ENCODE measurements around the gene NDUFAF7. TPM values are rescaled to one million over a fixed set of nuclear protein-coding genes. Genes with fewer than 3 reads are reported as not detected.
A peak's percentile ranks its signal among the peaks of the same experiment; 100 is the strongest.
"Not testable (repeated sequence)": the region's sequence is repeated elsewhere in the genome, so short reads cannot be mapped to it uniquely, and the experiment has no call there.

NDUFAF7 gene
- polyA plus RNA-seq, 1 donor from 2014 or later = 10.9 TPM

DNA sequence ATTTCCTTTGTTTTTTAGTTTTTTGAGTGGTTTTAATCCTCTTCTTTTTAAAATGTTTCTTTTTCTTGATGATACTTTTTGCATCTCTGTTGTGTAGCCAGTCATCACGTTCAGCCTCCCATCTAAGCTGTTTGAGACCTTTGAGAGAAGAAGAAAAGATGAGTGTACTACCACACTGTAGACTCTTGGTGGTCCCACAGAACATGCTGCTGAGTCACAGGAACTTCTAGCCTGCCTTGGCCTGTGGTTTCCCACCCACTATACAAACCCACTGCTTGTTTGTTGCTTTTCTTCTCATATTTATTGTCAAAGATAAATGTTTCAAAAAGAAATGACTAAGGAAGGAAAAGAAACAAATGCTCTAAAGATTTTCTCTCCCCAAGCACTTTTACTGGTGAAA is 29.7 kb upstream of the NDUFAF7 start:
- no peak overlapping the region for H3K27ac Mint-ChIP-seq
- H3K27me3 Mint-ChIP-seq = no peaks in the 10 kb centered on the region
- H3K4me3 Mint-ChIP-seq = no peak overlapping the region
- H3K9me3 Mint-ChIP-seq = peaks cover 4 to 5% (median 4%) of the 10 kb centered on the region in 3 donors
- peaks cover 19% of the 10 kb centered on the region for H3K36me3 Mint-ChIP-seq
- peaks cover 13 to 23% (median 14%) of the 10 kb centered on the region in 3 donors for H3K4me1 Mint-ChIP-seq

DNA sequence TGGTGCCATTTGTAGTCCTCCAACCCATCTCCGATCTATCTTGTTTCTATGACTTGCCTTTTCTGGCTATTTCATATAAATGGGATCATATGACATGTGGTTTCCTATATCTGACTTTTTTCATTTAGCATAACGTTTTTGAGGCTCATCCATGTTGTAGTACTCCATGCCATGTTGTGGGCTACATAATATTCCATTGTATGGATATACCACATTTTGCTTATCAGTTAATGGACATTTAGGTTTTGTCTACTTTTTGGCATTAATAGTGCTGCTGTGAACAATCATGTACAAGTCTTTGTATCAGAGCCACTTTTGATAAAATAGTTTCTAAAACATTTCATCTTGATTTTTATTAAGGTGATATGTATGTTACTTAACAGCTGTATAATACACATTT is 27.8 kb upstream of the NDUFAF7 start:
- no peaks in the 10 kb centered on the region for H3K27me3 Mint-ChIP-seq
- H3K4me1 Mint-ChIP-seq = peaks cover 8 to 24% (median 10%) of the 10 kb centered on the region in 3 donors
- H3K36me3 Mint-ChIP-seq = peaks cover 37% of the 10 kb centered on the region
- H3K9me3 Mint-ChIP-seq = peaks cover 7 to 14% (median 8%) of the 10 kb centered on the region in 3 donors
- peak overlapping the region in 1 of 3 donors; percentile 51 for H3K27ac Mint-ChIP-seq
- no peak overlapping the region for H3K4me3 Mint-ChIP-seq

DNA sequence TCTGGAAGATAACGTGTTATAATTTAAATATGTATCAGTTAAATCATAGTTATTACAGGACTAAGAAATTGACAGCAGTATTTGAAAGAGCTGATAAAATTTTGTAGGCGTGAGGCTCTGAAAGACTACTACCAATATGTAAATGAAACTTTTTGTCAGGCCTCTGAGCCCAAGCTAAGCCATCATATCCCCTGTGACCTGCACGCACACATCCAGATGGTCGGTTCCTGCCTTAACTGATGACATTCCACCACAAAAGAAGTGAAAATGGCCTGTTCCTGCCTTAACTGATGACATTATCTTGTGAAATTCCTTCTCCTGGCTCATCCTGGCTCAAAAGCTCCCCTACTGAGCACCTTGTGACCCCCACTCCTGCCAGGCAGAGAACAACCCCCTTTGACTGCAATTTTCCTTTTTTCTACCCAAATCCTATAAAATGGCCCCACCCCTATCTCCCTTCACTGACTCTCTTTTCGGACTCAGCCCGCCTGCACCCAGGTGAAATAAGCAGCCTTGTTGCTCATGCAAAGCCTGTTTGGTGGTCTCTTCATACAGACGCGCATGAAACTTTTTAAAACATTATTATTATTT is 26.3 kb upstream of the NDUFAF7 start:
- not testable (repeated sequence) for H3K4me3 Mint-ChIP-seq, H3K27ac Mint-ChIP-seq, H3K27me3 Mint-ChIP-seq
- H3K9me3 Mint-ChIP-seq = peaks cover 8 to 14% (median 9%) of the 10 kb centered on the region in 3 donors
- peaks cover 49% of the 10 kb centered on the region for H3K36me3 Mint-ChIP-seq
- H3K4me1 Mint-ChIP-seq = peaks cover 0 to 17% (median 4%) of the 10 kb centered on the region in 3 donors

DNA sequence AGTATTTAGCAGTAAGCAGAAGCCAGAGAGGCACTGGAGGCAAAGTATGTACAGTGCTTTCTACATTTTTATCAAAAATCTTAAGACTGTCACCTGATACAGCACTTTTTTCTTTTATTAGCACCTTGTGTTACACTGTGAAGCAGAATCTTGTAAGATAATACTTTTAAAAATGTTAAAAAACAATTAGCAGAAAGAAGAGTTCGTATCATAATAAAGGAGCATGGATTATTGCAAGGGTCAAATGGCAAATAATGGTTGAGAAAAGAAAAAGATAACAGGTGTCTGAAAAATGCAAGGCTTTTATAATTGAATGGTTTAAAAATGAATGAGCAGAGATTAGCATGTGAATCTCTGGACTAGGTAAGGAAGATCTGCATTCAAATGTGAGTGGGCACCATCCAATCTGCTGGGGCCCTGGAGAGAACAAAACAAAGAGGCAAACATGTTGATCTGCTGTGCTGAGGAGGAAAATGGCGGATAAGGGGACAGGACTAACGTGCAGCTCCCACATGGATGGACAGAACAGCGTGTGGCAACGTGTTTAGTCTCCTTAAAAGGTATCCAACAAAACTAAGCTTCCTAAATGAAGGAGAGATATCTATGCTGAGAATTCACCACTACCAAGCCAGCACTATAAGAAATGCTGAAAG is 25.6 kb upstream of the NDUFAF7 start:
- Mint-ChIP-seq H3K27ac (no peak overlapping the region), H3K4me1 (peaks cover 0 to 15% (median 4%) of the 10 kb centered on the region in 3 donors), H3K36me3 (peaks cover 51% of the 10 kb centered on the region), H3K4me3 (peak overlapping the region in 1 of 4 donors; percentile 72), H3K9me3 (peaks cover 8 to 14% (median 9%) of the 10 kb centered on the region in 3 donors), H3K27me3 (no peaks in the 10 kb centered on the region)

DNA sequence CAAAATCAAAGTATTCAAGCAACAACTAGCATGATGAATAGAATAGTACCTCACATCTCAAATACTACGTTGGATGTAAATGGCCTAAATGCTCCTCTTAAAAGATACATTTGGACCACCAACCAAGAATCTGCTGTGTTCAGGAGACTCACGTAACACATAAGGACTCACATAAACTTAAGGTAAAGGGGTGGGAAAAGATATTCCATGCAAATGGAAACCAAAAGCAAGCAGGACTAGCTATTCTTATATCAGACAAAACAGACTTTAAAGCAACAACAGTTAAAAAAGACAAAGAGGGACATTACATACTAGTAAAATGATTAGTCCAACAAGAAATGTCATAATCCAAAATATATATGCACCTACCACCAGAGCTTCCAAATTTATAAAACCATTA is 24.7 kb upstream of the NDUFAF7 start:
- H3K27ac Mint-ChIP-seq, H3K27me3 Mint-ChIP-seq, H3K4me3 Mint-ChIP-seq: not testable (repeated sequence)
- peaks cover 8 to 14% (median 9%) of the 10 kb centered on the region in 3 donors for H3K9me3 Mint-ChIP-seq
- H3K36me3 Mint-ChIP-seq = peaks cover 51% of the 10 kb centered on the region
- H3K4me1 Mint-ChIP-seq = peaks cover 0 to 11% (median 5%) of the 10 kb centered on the region in 3 donors

DNA sequence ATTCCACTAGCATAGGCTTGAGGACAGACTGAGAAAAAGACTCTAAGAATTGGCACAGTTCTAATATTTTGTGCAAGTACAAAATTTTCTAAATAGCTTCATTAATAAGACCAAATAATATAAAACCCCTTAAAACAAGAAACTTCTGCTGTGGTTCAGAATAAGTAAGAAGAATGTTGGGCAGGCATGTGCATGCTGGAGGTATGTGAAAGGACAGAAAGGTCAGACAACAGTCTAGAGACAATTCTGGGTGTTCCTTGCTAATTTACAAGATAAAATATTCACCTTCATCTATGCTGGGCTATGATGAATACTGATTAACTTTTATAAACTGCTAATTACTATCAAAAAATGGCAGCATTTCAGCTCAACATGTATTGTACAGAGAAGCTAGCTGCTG is 20.2 kb upstream of the NDUFAF7 start:
- Mint-ChIP-seq H3K9me3 (peaks cover 5 to 9% (median 5%) of the 10 kb centered on the region in 3 donors), H3K4me3 (no peak overlapping the region), H3K27ac (peak overlapping the region in 1 of 3 donors; percentile 28), H3K27me3 (no peaks in the 10 kb centered on the region), H3K36me3 (peaks cover 38% of the 10 kb centered on the region), H3K4me1 (peaks cover 0 to 8% (median 6%) of the 10 kb centered on the region in 3 donors)

DNA sequence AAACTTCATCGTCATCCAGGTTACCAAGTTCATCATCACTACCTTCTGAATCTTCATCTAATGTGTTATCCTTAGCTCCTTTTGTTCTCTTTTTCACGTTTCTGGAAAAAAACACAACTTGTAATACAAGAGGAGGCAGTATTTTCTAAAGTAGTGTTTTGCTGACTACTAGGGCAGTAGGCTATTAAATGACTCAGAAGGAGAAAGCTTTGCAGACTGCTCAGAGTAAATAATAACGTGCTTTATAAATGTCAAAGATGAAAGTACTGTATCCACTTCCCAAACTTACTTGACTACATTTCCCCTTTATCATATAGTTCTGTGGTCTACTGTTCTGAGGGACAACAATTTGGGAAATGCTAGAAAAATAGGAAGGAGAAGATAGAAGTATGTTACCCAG is 19.5 kb upstream of the NDUFAF7 start:
- H3K4me1 Mint-ChIP-seq = peaks cover 0 to 10% (median 6%) of the 10 kb centered on the region in 3 donors
- no peaks in the 10 kb centered on the region for H3K27me3 Mint-ChIP-seq
- H3K4me3 Mint-ChIP-seq = no peak overlapping the region
- H3K27ac Mint-ChIP-seq = no peak overlapping the region
- H3K9me3 Mint-ChIP-seq = peaks cover 5 to 9% (median 5%) of the 10 kb centered on the region in 3 donors
- H3K36me3 Mint-ChIP-seq = peaks cover 33% of the 10 kb centered on the region

DNA sequence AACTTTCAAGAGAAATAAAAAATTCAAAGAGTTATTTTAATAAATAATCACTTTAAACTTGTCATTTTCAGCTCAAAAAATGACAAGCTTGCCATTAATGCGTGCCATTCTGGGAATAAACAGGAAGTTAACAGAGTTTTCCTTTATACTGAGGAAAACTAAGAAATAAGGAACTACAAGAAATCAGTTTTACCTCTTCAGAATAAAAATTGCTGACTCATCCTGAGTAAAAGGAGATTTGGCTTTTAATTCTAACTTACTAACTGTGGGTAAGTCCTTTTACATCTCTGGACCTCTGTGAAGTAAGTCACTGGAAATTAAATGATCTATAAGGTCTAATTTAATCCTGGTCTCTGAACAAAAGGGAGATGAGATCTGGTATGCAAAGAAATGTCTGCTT is 16.2 kb upstream of the NDUFAF7 start:
- H3K36me3 Mint-ChIP-seq = peaks cover 5% of the 10 kb centered on the region
- H3K27ac Mint-ChIP-seq = no peak overlapping the region

DNA sequence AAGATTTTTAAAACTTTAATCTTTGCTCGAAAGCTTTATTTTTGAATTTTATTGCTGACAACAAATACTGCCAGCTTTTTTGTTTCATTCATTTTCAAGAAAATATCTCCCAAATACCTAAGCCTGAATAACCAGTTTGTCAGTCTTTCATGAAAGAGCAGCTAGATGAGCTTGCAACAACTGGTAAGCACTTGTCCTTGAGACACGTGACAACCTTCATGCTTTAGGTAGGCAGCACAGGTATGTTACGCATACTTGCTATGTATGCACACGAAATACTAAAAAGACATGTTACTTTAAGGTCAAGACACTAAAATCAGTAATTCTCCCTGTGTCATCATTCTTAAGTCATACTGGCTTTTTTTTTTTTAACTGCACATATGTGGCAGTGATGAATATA is 12.4 kb upstream of the NDUFAF7 start:
- H3K4me1 Mint-ChIP-seq = peaks cover 4 to 11% (median 4%) of the 10 kb centered on the region in 3 donors
- H3K9me3 Mint-ChIP-seq = no peaks in the 10 kb centered on the region
- H3K36me3 Mint-ChIP-seq = no peaks in the 10 kb centered on the region
- H3K27me3 Mint-ChIP-seq = no peaks in the 10 kb centered on the region
- no peak overlapping the region for H3K4me3 Mint-ChIP-seq
- H3K27ac Mint-ChIP-seq = no peak overlapping the region

More for the DNA sequence above, 16.2 kb upstream of the NDUFAF7 start:
- H3K27me3 Mint-ChIP-seq = no peaks in the 10 kb centered on the region
- no peaks in the 10 kb centered on the region for H3K9me3 Mint-ChIP-seq
- peaks cover 0 to 2% (median 2%) of the 10 kb centered on the region in 3 donors for H3K4me1 Mint-ChIP-seq
- H3K4me3 Mint-ChIP-seq = no peak overlapping the region

DNA sequence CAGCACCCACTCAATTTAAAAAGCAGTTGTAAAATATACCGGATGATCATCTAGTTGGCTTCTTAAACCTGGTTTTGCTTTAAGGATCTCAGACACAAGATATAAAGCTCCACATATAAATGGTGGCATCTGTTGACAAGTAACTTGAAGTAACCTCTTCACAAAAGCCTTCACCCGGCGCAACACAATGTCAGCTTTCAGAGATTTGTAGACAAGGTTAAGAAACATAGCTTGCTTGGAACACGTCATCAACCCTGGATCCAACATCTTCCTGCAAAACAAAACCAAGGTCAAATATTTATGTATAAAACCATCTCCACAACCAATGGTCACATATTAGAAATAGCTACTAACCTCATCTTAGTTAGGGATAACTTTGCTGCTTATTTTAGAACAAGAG is 8.3 kb upstream of the NDUFAF7 start:
- Mint-ChIP-seq H3K4me1 (peaks cover 17 to 29% (median 18%) of the 10 kb centered on the region in 3 donors), H3K4me3 (peak overlapping the region in 1 of 4 donors; percentile 33), H3K36me3 (peaks cover 3% of the 10 kb centered on the region), H3K27ac (no peak overlapping the region), H3K9me3 (no peaks in the 10 kb centered on the region), H3K27me3 (no peaks in the 10 kb centered on the region)

DNA sequence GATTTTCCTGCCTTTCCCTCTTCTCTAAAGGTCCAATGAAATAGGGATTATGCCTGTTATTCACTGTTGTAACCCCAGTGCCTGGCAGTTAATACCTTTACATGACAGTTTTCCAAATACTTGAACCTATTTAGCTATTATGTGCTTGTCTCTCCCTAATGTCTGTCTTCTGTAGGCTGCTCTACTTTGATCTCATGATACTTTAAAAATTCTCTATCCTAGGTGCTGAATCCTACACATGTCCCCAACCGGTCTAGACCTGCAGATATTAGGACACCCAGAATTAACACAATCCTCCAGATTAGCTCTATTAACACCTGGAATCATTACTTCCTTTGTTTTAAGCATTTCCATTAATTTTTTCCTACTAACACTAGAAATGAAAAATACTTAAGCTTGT is 7.4 kb upstream of the NDUFAF7 start:
- H3K27ac Mint-ChIP-seq = no peak overlapping the region
- peaks cover 3% of the 10 kb centered on the region for H3K36me3 Mint-ChIP-seq
- no peaks in the 10 kb centered on the region for H3K27me3 Mint-ChIP-seq
- H3K4me3 Mint-ChIP-seq = no peak overlapping the region
- no peaks in the 10 kb centered on the region for H3K9me3 Mint-ChIP-seq
- H3K4me1 Mint-ChIP-seq = peaks cover 18 to 29% (median 19%) of the 10 kb centered on the region in 3 donors

DNA sequence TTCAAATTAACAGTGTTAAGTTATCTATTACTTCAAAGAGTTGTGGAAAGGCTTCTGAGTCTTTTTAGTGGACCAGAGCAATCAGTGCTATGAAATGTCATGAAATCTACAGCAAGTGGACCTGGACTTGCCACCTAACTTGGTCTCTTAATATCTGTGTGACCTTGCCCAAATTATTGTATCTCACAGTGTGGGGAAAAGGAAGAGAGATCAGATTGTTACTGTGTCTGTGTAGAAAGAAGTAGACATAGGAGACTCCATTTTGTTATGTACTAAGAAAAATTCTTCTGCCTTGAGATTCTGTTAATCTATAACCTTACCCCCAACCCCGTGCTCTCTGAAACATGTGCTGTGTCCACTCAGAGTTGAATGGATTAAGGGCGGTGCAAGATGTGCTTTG is 6.3 kb upstream of the NDUFAF7 start:
- not testable (repeated sequence) for H3K36me3 Mint-ChIP-seq, H3K27me3 Mint-ChIP-seq, H3K4me3 Mint-ChIP-seq, H3K9me3 Mint-ChIP-seq
- H3K4me1 Mint-ChIP-seq = peaks cover 18 to 35% (median 23%) of the 10 kb centered on the region in 3 donors
- peak overlapping the region in 1 of 3 donors; percentile 56 for H3K27ac Mint-ChIP-seq

DNA sequence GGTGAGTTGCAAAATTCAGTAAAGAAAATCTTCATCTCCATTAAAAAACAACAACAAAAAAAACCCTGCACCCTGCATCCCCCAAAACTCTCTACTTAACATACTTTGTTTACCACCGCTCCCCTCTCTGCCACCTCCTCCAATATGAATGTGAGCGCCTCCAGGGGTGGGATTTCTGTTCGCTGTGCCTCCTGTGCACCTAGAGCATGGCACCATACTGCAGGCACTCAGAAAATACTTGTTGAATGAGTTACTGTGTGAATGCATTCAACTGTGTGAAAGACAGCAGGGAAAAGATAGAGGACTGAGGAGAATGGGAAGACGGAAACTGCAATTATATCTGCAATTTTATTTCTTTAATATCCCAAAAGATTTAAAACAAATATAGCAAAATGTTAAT is 4.6 kb upstream of the NDUFAF7 start:
- Mint-ChIP-seq H3K27ac (peak overlapping the region in 1 of 3 donors; percentile 47), H3K9me3 (no peaks in the 10 kb centered on the region), H3K36me3 (peaks cover 3% of the 10 kb centered on the region), H3K4me1 (peaks cover 18 to 34% (median 23%) of the 10 kb centered on the region in 3 donors), H3K4me3 (peak overlapping the region in 1 of 4 donors; percentile 41), H3K27me3 (no peaks in the 10 kb centered on the region)

DNA sequence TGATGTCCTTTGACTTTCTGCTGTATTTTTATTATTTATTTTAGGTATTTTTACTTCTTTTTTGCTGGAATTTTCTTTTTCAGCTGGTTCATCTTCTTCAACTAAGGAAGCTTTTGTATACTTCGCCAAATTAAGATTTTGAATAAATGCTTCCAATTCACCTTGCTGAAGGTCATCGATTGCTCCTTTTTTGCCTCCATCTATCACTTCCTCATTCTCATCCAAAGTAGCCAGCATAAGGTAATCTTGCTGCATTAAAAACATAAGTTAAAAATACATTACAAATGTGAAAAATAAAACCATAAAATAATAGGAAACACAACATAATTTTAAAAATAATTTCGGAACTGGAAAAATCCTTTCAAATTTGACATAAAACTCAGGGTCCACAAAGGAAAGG is 2.7 kb upstream of the NDUFAF7 start:
- peaks cover 3% of the 10 kb centered on the region for H3K36me3 Mint-ChIP-seq
- H3K27ac Mint-ChIP-seq = no peak overlapping the region
- peaks cover 15 to 28% (median 21%) of the 10 kb centered on the region in 3 donors for H3K4me1 Mint-ChIP-seq
- H3K4me3 Mint-ChIP-seq = no peak overlapping the region
- H3K27me3 Mint-ChIP-seq = no peaks in the 10 kb centered on the region
- H3K9me3 Mint-ChIP-seq = no peaks in the 10 kb centered on the region

DNA sequence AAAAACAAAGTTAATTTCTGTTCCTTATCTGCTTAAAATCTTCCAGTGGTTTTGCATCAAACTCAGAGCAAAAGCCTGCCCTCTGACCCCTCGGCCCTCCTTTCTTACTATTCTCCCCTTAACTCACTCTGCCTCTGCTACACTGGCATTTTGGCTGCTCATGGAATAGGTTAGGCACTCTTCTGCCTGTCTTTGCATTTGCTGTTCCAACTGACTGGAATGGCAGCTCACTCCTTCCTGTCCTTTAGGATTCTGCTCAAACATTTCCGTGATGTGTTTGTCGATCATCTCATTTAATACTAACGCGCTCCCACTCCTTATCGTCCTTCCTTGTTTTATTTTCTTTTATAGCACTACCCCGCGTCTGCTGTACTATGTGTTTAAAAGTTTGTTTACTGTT is 877 bp upstream of the NDUFAF7 start:
- Mint-ChIP-seq H3K4me3 (no peak overlapping the region), H3K9me3 (no peaks in the 10 kb centered on the region), H3K4me1 (peaks cover 14 to 26% (median 16%) of the 10 kb centered on the region in 3 donors), H3K27ac (no peak overlapping the region), H3K36me3 (peaks cover 4% of the 10 kb centered on the region), H3K27me3 (no peaks in the 10 kb centered on the region)

Measured in IgD-negative memory B cell (primary cell).